Gastroesophageal sphincter (tissue), 3 donors: Measurements from ENCODE around the gene CRYAB.

Source experiments
- POLR2AphosphoS5 ChIP-seq: sonication (generic); formaldehyde crosslinking; IDR thresholded peaks from one replicate; pipeline ENCODE4 v1.6.1; 2017; ENCODE audit warnings: antibody characterized with exemption
- TF ChIP-seq, protein P1 (sequence below), 4 experiments: fragments of 200-600 bp in 2 of 4; fragments of 450-650 bp in 2 of 4; sonication (generic) in 1 of 4; IDR thresholded peaks; one replicate each; pipeline ENCODE4 v1.5.1; 2017 to 2019; ENCODE audit warnings: antibody characterized with exemption in 4 of 4, mild to moderate bottlenecking in 2 of 4, moderate library complexity in 2 of 4

DNA sequence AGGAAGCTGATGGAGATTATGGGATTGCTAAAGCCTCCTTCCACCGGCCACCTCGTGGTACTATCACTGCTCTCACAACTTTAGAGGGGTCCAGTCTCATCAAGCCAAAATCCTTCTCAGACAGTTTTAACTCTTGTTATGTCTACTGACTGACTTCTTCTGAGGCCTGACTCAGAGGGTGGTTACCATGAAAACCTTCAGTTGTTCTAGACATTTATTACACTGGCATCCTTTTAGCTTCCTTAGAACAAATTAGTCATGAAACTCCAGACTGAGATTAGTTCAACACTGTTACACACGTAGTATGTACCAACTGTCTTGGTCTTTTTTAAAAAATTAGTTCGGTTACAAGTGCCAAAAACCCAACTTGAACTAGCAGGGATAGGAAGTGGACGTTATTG, 33.1 kb upstream of the CRYAB start:
- TF ChIP-seq, protein P1, sequence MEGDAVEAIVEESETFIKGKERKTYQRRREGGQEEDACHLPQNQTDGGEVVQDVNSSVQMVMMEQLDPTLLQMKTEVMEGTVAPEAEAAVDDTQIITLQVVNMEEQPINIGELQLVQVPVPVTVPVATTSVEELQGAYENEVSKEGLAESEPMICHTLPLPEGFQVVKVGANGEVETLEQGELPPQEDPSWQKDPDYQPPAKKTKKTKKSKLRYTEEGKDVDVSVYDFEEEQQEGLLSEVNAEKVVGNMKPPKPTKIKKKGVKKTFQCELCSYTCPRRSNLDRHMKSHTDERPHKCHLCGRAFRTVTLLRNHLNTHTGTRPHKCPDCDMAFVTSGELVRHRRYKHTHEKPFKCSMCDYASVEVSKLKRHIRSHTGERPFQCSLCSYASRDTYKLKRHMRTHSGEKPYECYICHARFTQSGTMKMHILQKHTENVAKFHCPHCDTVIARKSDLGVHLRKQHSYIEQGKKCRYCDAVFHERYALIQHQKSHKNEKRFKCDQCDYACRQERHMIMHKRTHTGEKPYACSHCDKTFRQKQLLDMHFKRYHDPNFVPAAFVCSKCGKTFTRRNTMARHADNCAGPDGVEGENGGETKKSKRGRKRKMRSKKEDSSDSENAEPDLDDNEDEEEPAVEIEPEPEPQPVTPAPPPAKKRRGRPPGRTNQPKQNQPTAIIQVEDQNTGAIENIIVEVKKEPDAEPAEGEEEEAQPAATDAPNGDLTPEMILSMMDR (IDR thresholded peaks at IDR 0.05): no peak
- TF ChIP-seq POLR2AphosphoS5: peak; percentile 62
